ENCODE results near the gene SORCS1.

SORCS1 gene

GRCh38 chr10:106802949-106803348 lies 361.6 kb downstream of the SORCS1 start:
- Histone ChIP-seq H3K27ac (ENCODE audit: insufficient read depth, low read depth, low read length, poor library complexity, severe bottlenecking) (no peak overlapping the region), H3K4me3 (ENCODE audit: insufficient read depth, low read depth, low read length) (no peak overlapping the region), H3K9me3 (ENCODE audit: control insufficient read depth, low read length) (no peaks in the 10 kb centered on the region), H3K27me3 (ENCODE audit: control insufficient read depth, insufficient read depth, low read length, poor library complexity, severe bottlenecking) (no peaks in the 10 kb centered on the region), H3K36me3 (ENCODE audit: control insufficient read depth, insufficient read depth, low read length) (no peaks in the 10 kb centered on the region), H3K4me1 (ENCODE audit: control insufficient read depth, insufficient read depth, low read length) (no peaks in the 10 kb centered on the region)
- WGBS, 2 experiments: 91 to 96% methylated on average over 3 of the region's 4 CpGs

GRCh38 chr10:106799776-106800175 lies 364.7 kb downstream of the SORCS1 start:
- Histone ChIP-seq H3K36me3 (ENCODE audit: control insufficient read depth, insufficient read depth, low read length) (no peaks in the 10 kb centered on the region), H3K27ac (ENCODE audit: insufficient read depth, low read depth, low read length, poor library complexity, severe bottlenecking) (no peak overlapping the region), H3K4me1 (ENCODE audit: control insufficient read depth, insufficient read depth, low read length) (no peaks in the 10 kb centered on the region), H3K4me3 (ENCODE audit: insufficient read depth, low read depth, low read length) (no peak overlapping the region), H3K9me3 (ENCODE audit: control insufficient read depth, low read length) (no peaks in the 10 kb centered on the region), H3K27me3 (ENCODE audit: control insufficient read depth, insufficient read depth, low read length, poor library complexity, severe bottlenecking) (no peaks in the 10 kb centered on the region)
- 79 to 97% methylated on average over 1 of the region's 1 CpG for WGBS, 2 experiments

- Histone ChIP-seq H3K36me3 (ENCODE audit: control insufficient read depth, insufficient read depth, low read length) (no peaks in the 10 kb centered on the region), H3K9me3 (ENCODE audit: control insufficient read depth, low read length) (no peaks in the 10 kb centered on the region), H3K27ac (ENCODE audit: insufficient read depth, low read depth, low read length, poor library complexity, severe bottlenecking) (no peak overlapping the region), H3K27me3 (ENCODE audit: control insufficient read depth, insufficient read depth, low read length, poor library complexity, severe bottlenecking) (no peaks in the 10 kb centered on the region), H3K4me3 (ENCODE audit: insufficient read depth, low read depth, low read length) (no peak overlapping the region), H3K4me1 (ENCODE audit: control insufficient read depth, insufficient read depth, low read length) (no peaks in the 10 kb centered on the region)
- 48 to 56% methylated on average over 4 of the region's 4 CpGs for WGBS, 2 experiments
Observed at GRCh38 chr10:106795619-106796018, 368.9 kb downstream of the SORCS1 start.

- 91 to 92% methylated on average over 1 of the region's 1 CpG for WGBS, 2 experiments
Observed at GRCh38 chr10:106793617-106794016, 370.9 kb downstream of the SORCS1 start.

GRCh38 chr10:106789623-106790022 lies 374.9 kb downstream of the SORCS1 start:
- WGBS, 2 experiments: 70 to 97% methylated on average over 1 to 2 of the region's 2 CpGs
- H3K4me1 ChIP-seq (ENCODE audit: control insufficient read depth, insufficient read depth, low read length): no peaks in the 10 kb centered on the region

More at GRCh38 chr10:106793617-106794016, 370.9 kb downstream of the SORCS1 start:
- Histone ChIP-seq H3K27ac (ENCODE audit: insufficient read depth, low read depth, low read length, poor library complexity, severe bottlenecking) (no peak overlapping the region), H3K36me3 (ENCODE audit: control insufficient read depth, insufficient read depth, low read length) (no peaks in the 10 kb centered on the region), H3K27me3 (ENCODE audit: control insufficient read depth, insufficient read depth, low read length, poor library complexity, severe bottlenecking) (no peaks in the 10 kb centered on the region), H3K4me1 (ENCODE audit: control insufficient read depth, insufficient read depth, low read length) (no peaks in the 10 kb centered on the region), H3K9me3 (ENCODE audit: control insufficient read depth, low read length) (no peaks in the 10 kb centered on the region), H3K4me3 (ENCODE audit: insufficient read depth, low read depth, low read length) (no peak overlapping the region)

GRCh38 chr10:106788982-106789381 lies 375.5 kb downstream of the SORCS1 start:
- H3K27me3 ChIP-seq (ENCODE audit: control insufficient read depth, insufficient read depth, low read length, poor library complexity, severe bottlenecking): no peaks in the 10 kb centered on the region
- H3K4me3 ChIP-seq (ENCODE audit: insufficient read depth, low read depth, low read length): no peak overlapping the region
- no peaks in the 10 kb centered on the region for H3K4me1 ChIP-seq (ENCODE audit: control insufficient read depth, insufficient read depth, low read length)
- no peak overlapping the region for H3K27ac ChIP-seq (ENCODE audit: insufficient read depth, low read depth, low read length, poor library complexity, severe bottlenecking)
- WGBS, 2 experiments: 90 to 96% methylated on average over 3 of the region's 3 CpGs
- H3K36me3 ChIP-seq (ENCODE audit: control insufficient read depth, insufficient read depth, low read length): no peaks in the 10 kb centered on the region
- H3K9me3 ChIP-seq (ENCODE audit: control insufficient read depth, low read length): no peaks in the 10 kb centered on the region

More at GRCh38 chr10:106789623-106790022, 374.9 kb downstream of the SORCS1 start:
- Histone ChIP-seq H3K4me3 (ENCODE audit: insufficient read depth, low read depth, low read length) (no peak overlapping the region), H3K27ac (ENCODE audit: insufficient read depth, low read depth, low read length, poor library complexity, severe bottlenecking) (no peak overlapping the region), H3K9me3 (ENCODE audit: control insufficient read depth, low read length) (no peaks in the 10 kb centered on the region), H3K27me3 (ENCODE audit: control insufficient read depth, insufficient read depth, low read length, poor library complexity, severe bottlenecking) (no peaks in the 10 kb centered on the region), H3K36me3 (ENCODE audit: control insufficient read depth, insufficient read depth, low read length) (no peaks in the 10 kb centered on the region)

GRCh38 chr10:106785528-106785927 lies 379.0 kb downstream of the SORCS1 start:
- WGBS, 2 experiments: 64 to 68% methylated on average over 2 of the region's 3 CpGs
- Histone ChIP-seq H3K27me3 (ENCODE audit: control insufficient read depth, insufficient read depth, low read length, poor library complexity, severe bottlenecking) (no peaks in the 10 kb centered on the region), H3K4me1 (ENCODE audit: control insufficient read depth, insufficient read depth, low read length) (peaks cover 6% of the 10 kb centered on the region), H3K9me3 (ENCODE audit: control insufficient read depth, low read length) (no peaks in the 10 kb centered on the region), H3K4me3 (ENCODE audit: insufficient read depth, low read depth, low read length) (no peak overlapping the region), H3K27ac (ENCODE audit: insufficient read depth, low read depth, low read length, poor library complexity, severe bottlenecking) (no peak overlapping the region), H3K36me3 (ENCODE audit: control insufficient read depth, insufficient read depth, low read length) (no peaks in the 10 kb centered on the region)

- 83 to 90% methylated on average over 3 of the region's 3 CpGs for WGBS, 2 experiments
Observed at GRCh38 chr10:106780632-106781031, 383.9 kb downstream of the SORCS1 start.

GRCh38 chr10:106777841-106778240 lies 386.7 kb downstream of the SORCS1 start:
- no peaks in the 10 kb centered on the region for H3K9me3 ChIP-seq (ENCODE audit: control insufficient read depth, low read length)
- no peaks in the 10 kb centered on the region for H3K27me3 ChIP-seq (ENCODE audit: control insufficient read depth, insufficient read depth, low read length, poor library complexity, severe bottlenecking)
- WGBS, 2 experiments: 71 to 86% methylated on average over 1 of the region's 1 CpG
- no peak overlapping the region for H3K27ac ChIP-seq (ENCODE audit: insufficient read depth, low read depth, low read length, poor library complexity, severe bottlenecking)
- H3K4me3 ChIP-seq (ENCODE audit: insufficient read depth, low read depth, low read length): no peak overlapping the region
- H3K4me1 ChIP-seq (ENCODE audit: control insufficient read depth, insufficient read depth, low read length): peaks cover 10% of the 10 kb centered on the region
- H3K36me3 ChIP-seq (ENCODE audit: control insufficient read depth, insufficient read depth, low read length): no peaks in the 10 kb centered on the region

More at GRCh38 chr10:106780632-106781031, 383.9 kb downstream of the SORCS1 start:
- H3K27ac ChIP-seq (ENCODE audit: insufficient read depth, low read depth, low read length, poor library complexity, severe bottlenecking): no peak overlapping the region
- H3K4me1 ChIP-seq (ENCODE audit: control insufficient read depth, insufficient read depth, low read length): peaks cover 10% of the 10 kb centered on the region
- H3K9me3 ChIP-seq (ENCODE audit: control insufficient read depth, low read length): no peaks in the 10 kb centered on the region
- H3K36me3 ChIP-seq (ENCODE audit: control insufficient read depth, insufficient read depth, low read length): no peaks in the 10 kb centered on the region
- H3K4me3 ChIP-seq (ENCODE audit: insufficient read depth, low read depth, low read length): no peak overlapping the region
- no peaks in the 10 kb centered on the region for H3K27me3 ChIP-seq (ENCODE audit: control insufficient read depth, insufficient read depth, low read length, poor library complexity, severe bottlenecking)

- no peak overlapping the region for H3K4me3 ChIP-seq (ENCODE audit: insufficient read depth, low read depth, low read length)
- H3K4me1 ChIP-seq (ENCODE audit: control insufficient read depth, insufficient read depth, low read length): peaks cover under 1% of the 10 kb centered on the region
- no peaks in the 10 kb centered on the region for H3K9me3 ChIP-seq (ENCODE audit: control insufficient read depth, low read length)
- 86 to 90% methylated on average over 4 of the region's 4 CpGs for WGBS, 2 experiments
- H3K27ac ChIP-seq (ENCODE audit: insufficient read depth, low read depth, low read length, poor library complexity, severe bottlenecking): no peak overlapping the region
- H3K36me3 ChIP-seq (ENCODE audit: control insufficient read depth, insufficient read depth, low read length): no peaks in the 10 kb centered on the region
- H3K27me3 ChIP-seq (ENCODE audit: control insufficient read depth, insufficient read depth, low read length, poor library complexity, severe bottlenecking): no peaks in the 10 kb centered on the region
Observed at GRCh38 chr10:106775127-106775526, 389.4 kb downstream of the SORCS1 start.

- H3K27ac ChIP-seq (ENCODE audit: insufficient read depth, low read depth, low read length, poor library complexity, severe bottlenecking): no peak overlapping the region
- peaks cover 6% of the 10 kb centered on the region for H3K4me1 ChIP-seq (ENCODE audit: control insufficient read depth, insufficient read depth, low read length)
- no peak overlapping the region for H3K4me3 ChIP-seq (ENCODE audit: insufficient read depth, low read depth, low read length)
- H3K9me3 ChIP-seq (ENCODE audit: control insufficient read depth, low read length): no peaks in the 10 kb centered on the region
- no peaks in the 10 kb centered on the region for H3K36me3 ChIP-seq (ENCODE audit: control insufficient read depth, insufficient read depth, low read length)
- H3K27me3 ChIP-seq (ENCODE audit: control insufficient read depth, insufficient read depth, low read length, poor library complexity, severe bottlenecking): no peaks in the 10 kb centered on the region
- 92 to 95% methylated on average over 2 of the region's 2 CpGs for WGBS, 2 experiments
Observed at GRCh38 chr10:106772957-106773356, 391.5 kb downstream of the SORCS1 start.
